SK-N-SH treated with all-trans-retinoic acid at 6 μM for 48 hours (cell line): ENCODE data around the gene DLX6.

Source experiments
- ATAC-seq: fragments of 200-7000 bp; cut with Tn5 transposase; 3 replicates; pipeline ENCODE4 v1.9.1; 2020; ENCODE audit warnings: mild to moderate bottlenecking, moderate library complexity
- BACH2 ChIP-seq: fragments of 250-450 bp; sonication (Bioruptor Pico); IDR thresholded peaks from 2 replicates; pipeline ENCODE4 v1.9.0; 2021; ENCODE audit warnings: mild to moderate bottlenecking, borderline replicate concordance
- CREB5 ChIP-seq: fragments of 250-450 bp; sonication (Bioruptor Pico); IDR thresholded peaks from 2 replicates; pipeline ENCODE4 v1.5.1; 2020; ENCODE audit warnings: low read depth, mild to moderate bottlenecking, moderate library complexity
- CSDC2 ChIP-seq: fragments of 250-450 bp; sonication (Bioruptor Pico); IDR thresholded peaks from 2 replicates; pipeline ENCODE4 v1.5.0; 2020; ENCODE audit warnings: mild to moderate bottlenecking, moderate library complexity
- ESRRG ChIP-seq: fragments of 250-450 bp; sonication (Bioruptor Pico); IDR thresholded peaks from 2 replicates; pipeline ENCODE4 v1.6.1; 2021; ENCODE audit warnings: mild to moderate bottlenecking
- ISL1 ChIP-seq: fragments of 250-450 bp; sonication (Bioruptor Pico); IDR thresholded peaks from 2 replicates; pipeline ENCODE4 v2.1.2; 2022; ENCODE audit warnings: mild to moderate bottlenecking, moderate library complexity
- RARB ChIP-seq: fragments of 250-450 bp; sonication (Bioruptor Pico); IDR thresholded peaks from 2 replicates; pipeline ENCODE4 v1.8.0; 2021; ENCODE audit warnings: mild to moderate bottlenecking, moderate library complexity
- SNAI2 ChIP-seq: fragments of 250-450 bp; sonication (Bioruptor Pico); IDR thresholded peaks from 2 replicates; pipeline ENCODE4 v1.5.0; 2020; ENCODE audit warnings: mild to moderate bottlenecking, moderate library complexity
- TCF4 ChIP-seq: fragments of 250-450 bp; sonication (Bioruptor Pico); IDR thresholded peaks from 2 replicates; pipeline ENCODE4 v1.8.0; 2021; ENCODE audit warnings: mild to moderate bottlenecking, moderate library complexity, borderline replicate concordance
- TOX ChIP-seq: fragments of 250-450 bp; sonication (Bioruptor Pico); IDR thresholded peaks from 2 replicates; pipeline ENCODE4 v1.8.0; 2021; ENCODE audit warnings: mild to moderate bottlenecking, moderate library complexity, borderline replicate concordance
- TSHZ2 ChIP-seq: fragments of 250-450 bp; sonication (Bioruptor Pico); IDR thresholded peaks from 2 replicates; pipeline ENCODE4 v1.5.0; 2020; ENCODE audit warnings: mild to moderate bottlenecking, moderate library complexity
- ZC3H10 ChIP-seq: fragments of 250-450 bp; sonication (Bioruptor Pico); IDR thresholded peaks from 2 replicates; pipeline ENCODE4 v1.5.1; 2021; ENCODE audit warnings: mild to moderate bottlenecking, moderate library complexity
- ZFP3 ChIP-seq: fragments of 250-450 bp; sonication (Bioruptor Pico); IDR thresholded peaks from 2 replicates; pipeline ENCODE4 v1.5.0; 2020; ENCODE audit warnings: mild to moderate bottlenecking, moderate library complexity
- ZFP30 ChIP-seq: fragments of 450-650 bp; formaldehyde crosslinking; IDR thresholded peaks from 2 replicates; pipeline ENCODE4 v1.5.0; 2022; ENCODE audit warnings: mild to moderate bottlenecking, moderate library complexity
- ZNF565 ChIP-seq: fragments of 450-650 bp; formaldehyde crosslinking; conservative IDR thresholded peaks from 2 replicates; pipeline ENCODE4 v1.5.0; 2020; ENCODE audit warnings: low read depth, mild to moderate bottlenecking, moderate library complexity
- ZNF70 ChIP-seq: fragments of 450-650 bp; formaldehyde crosslinking; IDR thresholded peaks from 2 replicates; pipeline ENCODE4 v1.5.0; 2020; ENCODE audit warnings: mild to moderate bottlenecking, moderate library complexity
- ZNF8 ChIP-seq: fragments of 450-650 bp; formaldehyde crosslinking; IDR thresholded peaks from 2 replicates; pipeline ENCODE4 v1.5.0; 2020; ENCODE audit warnings: mild to moderate bottlenecking, moderate library complexity
- TF ChIP-seq, protein P1 (sequence below): fragments of 250-450 bp; sonication (Bioruptor Pico); IDR thresholded peaks from 2 replicates; pipeline ENCODE4 v1.8.0; 2020; ENCODE audit warnings: mild to moderate bottlenecking, moderate library complexity, borderline replicate concordance
- TF ChIP-seq, protein P2 (sequence below): fragments of 250-450 bp; sonication (Bioruptor Pico); IDR thresholded peaks from 2 replicates; pipeline ENCODE4 v1.8.0; 2021; ENCODE audit warnings: low read depth, mild to moderate bottlenecking, moderate library complexity, borderline replicate concordance
- TF ChIP-seq, protein P3 (sequence below): fragments of 250-450 bp; sonication (Bioruptor Pico); IDR thresholded peaks from 2 replicates; pipeline ENCODE4 v1.5.1; 2021; ENCODE audit warnings: mild to moderate bottlenecking, moderate library complexity

The DLX6 gene

DNA sequence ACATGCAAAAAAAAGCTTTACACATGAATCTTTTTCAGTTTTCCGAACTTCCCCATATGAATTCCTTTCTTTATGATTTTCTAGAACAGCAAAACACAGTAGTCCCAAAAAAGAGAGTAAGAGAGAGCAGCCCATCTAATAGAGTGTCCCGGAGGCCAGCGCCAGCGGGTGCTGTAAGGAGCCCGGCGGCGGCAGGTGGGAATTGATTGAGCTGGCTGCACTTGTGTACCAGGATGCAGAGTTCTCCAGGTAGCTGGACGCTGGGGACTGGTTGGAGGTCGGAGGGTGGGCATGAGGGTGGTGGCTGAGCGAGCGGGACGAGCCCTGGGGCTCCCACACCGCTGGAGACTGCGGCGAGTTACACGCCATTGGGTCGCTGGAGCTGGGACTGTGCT, 15.2 kb downstream of the DLX6 start (continued):
- TF ChIP-seq, protein P1, sequence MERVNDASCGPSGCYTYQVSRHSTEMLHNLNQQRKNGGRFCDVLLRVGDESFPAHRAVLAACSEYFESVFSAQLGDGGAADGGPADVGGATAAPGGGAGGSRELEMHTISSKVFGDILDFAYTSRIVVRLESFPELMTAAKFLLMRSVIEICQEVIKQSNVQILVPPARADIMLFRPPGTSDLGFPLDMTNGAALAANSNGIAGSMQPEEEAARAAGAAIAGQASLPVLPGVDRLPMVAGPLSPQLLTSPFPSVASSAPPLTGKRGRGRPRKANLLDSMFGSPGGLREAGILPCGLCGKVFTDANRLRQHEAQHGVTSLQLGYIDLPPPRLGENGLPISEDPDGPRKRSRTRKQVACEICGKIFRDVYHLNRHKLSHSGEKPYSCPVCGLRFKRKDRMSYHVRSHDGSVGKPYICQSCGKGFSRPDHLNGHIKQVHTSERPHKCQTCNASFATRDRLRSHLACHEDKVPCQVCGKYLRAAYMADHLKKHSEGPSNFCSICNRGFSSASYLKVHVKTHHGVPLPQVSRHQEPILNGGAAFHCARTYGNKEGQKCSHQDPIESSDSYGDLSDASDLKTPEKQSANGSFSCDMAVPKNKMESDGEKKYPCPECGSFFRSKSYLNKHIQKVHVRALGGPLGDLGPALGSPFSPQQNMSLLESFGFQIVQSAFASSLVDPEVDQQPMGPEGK = no peak

DNA sequence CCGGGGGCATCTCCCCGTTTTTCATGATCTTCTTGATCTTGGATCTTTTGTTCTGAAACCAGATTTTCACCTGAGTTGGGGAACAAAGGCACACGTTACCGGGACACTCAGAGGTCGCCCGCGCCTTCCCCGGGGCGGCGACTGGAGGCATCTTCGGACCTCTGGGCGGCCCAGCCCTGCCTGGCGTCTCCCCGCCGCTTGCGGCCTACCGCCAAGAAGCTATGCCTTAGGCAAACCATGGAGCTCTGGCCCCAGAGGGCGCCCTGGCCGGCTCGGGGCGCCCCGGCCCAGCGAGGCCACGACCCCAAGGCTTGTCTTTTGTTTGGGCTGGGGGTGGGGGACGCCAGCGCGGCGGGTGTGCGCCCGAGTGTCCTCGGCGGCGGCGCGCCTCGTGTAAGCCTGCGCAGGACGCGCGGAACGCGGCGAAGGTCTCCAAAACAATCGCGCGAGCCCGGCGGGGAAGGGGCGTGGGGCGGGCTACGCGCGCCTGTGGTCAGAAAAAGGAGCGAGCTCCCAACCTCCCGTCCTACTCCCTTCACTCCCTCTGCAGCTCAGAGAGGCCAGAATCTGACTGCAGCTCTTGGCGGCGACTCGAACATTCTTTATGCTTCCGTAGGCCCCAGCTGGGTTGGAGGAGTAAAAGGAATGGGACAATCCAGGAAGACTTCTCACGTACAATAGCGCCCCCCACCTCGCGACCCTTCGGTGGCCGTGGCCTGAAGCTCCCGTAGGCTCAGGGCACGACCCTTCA, 15.8 kb downstream of the DLX6 start:
- no peak for TF ChIP-seq ZFP30 (CRISPR knock-in tag)
- TF ChIP-seq ZNF70 (CRISPR knock-in tag) = no peak
- no peak for TF ChIP-seq TSHZ2 (CRISPR knock-in tag)
- TF ChIP-seq, protein P1 = no peak
- TF ChIP-seq ESRRG (CRISPR knock-in tag) = no peak
- TF ChIP-seq ZC3H10 (CRISPR knock-in tag) = no peak
- no peak for TF ChIP-seq ISL1 (CRISPR knock-in tag)
- TF ChIP-seq SNAI2 (CRISPR knock-in tag) = no peak
- no peak for TF ChIP-seq ZNF8 (CRISPR knock-in tag)
- no peak for TF ChIP-seq CSDC2
- no peak for ATAC-seq

- no peak for ATAC-seq
- TF ChIP-seq TCF4 (CRISPR knock-in tag) = no peak
- no peak for TF ChIP-seq TSHZ2 (CRISPR knock-in tag)
- no peak for TF ChIP-seq CREB5
- no peak for TF ChIP-seq RARB
- no peak for TF ChIP-seq ZNF565
- TF ChIP-seq ISL1 (CRISPR knock-in tag) = no peak
- no peak for TF ChIP-seq ZFP3
- TF ChIP-seq, protein P2, sequence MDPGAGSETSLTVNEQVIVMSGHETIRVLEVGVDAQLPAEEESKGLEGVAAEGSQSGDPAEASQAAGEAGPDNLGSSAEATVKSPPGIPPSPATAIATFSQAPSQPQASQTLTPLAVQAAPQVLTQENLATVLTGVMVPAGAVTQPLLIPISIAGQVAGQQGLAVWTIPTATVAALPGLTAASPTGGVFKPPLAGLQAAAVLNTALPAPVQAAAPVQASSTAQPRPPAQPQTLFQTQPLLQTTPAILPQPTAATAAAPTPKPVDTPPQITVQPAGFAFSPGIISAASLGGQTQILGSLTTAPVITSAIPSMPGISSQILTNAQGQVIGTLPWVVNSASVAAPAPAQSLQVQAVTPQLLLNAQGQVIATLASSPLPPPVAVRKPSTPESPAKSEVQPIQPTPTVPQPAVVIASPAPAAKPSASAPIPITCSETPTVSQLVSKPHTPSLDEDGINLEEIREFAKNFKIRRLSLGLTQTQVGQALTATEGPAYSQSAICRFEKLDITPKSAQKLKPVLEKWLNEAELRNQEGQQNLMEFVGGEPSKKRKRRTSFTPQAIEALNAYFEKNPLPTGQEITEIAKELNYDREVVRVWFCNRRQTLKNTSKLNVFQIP (CRISPR knock-in tag) = no peak
- no peak for TF ChIP-seq TOX (CRISPR knock-in tag)
- TF ChIP-seq ZFP30 (CRISPR knock-in tag) = no peak
- TF ChIP-seq CSDC2 = no peak
- no peak for TF ChIP-seq ZNF8 (CRISPR knock-in tag)
- no peak for TF ChIP-seq BACH2 (CRISPR knock-in tag)
- TF ChIP-seq, protein P3, sequence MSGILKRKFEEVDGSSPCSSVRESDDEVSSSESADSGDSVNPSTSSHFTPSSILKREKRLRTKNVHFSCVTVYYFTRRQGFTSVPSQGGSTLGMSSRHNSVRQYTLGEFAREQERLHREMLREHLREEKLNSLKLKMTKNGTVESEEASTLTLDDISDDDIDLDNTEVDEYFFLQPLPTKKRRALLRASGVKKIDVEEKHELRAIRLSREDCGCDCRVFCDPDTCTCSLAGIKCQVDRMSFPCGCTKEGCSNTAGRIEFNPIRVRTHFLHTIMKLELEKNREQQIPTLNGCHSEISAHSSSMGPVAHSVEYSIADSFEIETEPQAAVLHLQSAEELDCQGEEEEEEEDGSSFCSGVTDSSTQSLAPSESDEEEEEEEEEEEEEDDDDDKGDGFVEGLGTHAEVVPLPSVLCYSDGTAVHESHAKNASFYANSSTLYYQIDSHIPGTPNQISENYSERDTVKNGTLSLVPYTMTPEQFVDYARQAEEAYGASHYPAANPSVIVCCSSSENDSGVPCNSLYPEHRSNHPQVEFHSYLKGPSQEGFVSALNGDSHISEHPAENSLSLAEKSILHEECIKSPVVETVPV (CRISPR knock-in tag) = no peak
These were observed 16.6 kb downstream of the DLX6 start for GRCh38 chr7:97021747-97022490.
